ENCODE data around the gene GUK1. TPM values are rescaled to one million over a fixed set of nuclear protein-coding genes. Genes with fewer than 3 reads are reported as not detected.

GUK1 gene
- polyA plus RNA-seq, 3 donors, result 262 to 391 (median 316) TPM

GRCh38 chr1:228177721-228178710, 37.9 kb downstream of the GUK1 start:
- Histone ChIP-seq H3K9ac (ENCODE audit: insufficient read depth, low read length, poor library complexity, severe bottlenecking) (no peak overlapping the region), H3K36me3 (replicated peaks in 1 of 2; ENCODE audit: control insufficient read depth in 1 of 2, insufficient read depth in 2 of 2, low read length in 2 of 2) (peaks cover 0 to 10% of the 10 kb centered on the region in 2 donors), H3K79me2 (ENCODE audit: insufficient read depth, low read length) (peaks cover 3% of the 10 kb centered on the region), H3K4me2 (replicated peaks; ENCODE audit: extremely low read depth, low read length, poor library complexity, severe bottlenecking) (no peak overlapping the region), H3K4me1 (ENCODE audit: control insufficient read depth in 1 of 2, insufficient read depth in 2 of 2, low read length in 2 of 2) (peaks cover 19 to 20% of the 10 kb centered on the region in 2 donors), H3K4me3 (replicated peaks in 1 of 3; ENCODE audit: low read depth in 2 of 3, low read length in 3 of 3) (no peak overlapping the region), H3K27ac (ENCODE audit: low read depth in 1 of 2, low read length in 2 of 2) (peak overlapping the region; percentile 33 to 55), H2AFZ (ENCODE audit: insufficient read depth, low read depth, low read length, poor library complexity, severe bottlenecking) (no peak overlapping the region), H4K20me1 (ENCODE audit: insufficient read depth, low read length) (no peaks in the 10 kb centered on the region), H3K27me3 (ENCODE audit: control insufficient read depth in 2 of 2, insufficient read depth in 2 of 2, low read length in 2 of 2) (no peaks in the 10 kb centered on the region), H3K9me3 (replicated peaks in 1 of 2; ENCODE audit: control insufficient read depth in 1 of 2, insufficient read depth in 1 of 2, low read length in 2 of 2) (peaks cover 0 to 7% of the 10 kb centered on the region in 2 donors)
- Mint-ChIP-seq H3K36me3 (peaks cover 0 to 8% of the 10 kb centered on the region in 2 donors), H3K27me3 (ENCODE audit: low read depth in 3 of 3) (no peaks in the 10 kb centered on the region), H3K4me1 (peaks cover 22% of the 10 kb centered on the region), H3K27ac (peak overlapping the region; percentile 55 to 83 (median 65)), H3K4me3 (no peak overlapping the region), H3K9me3 (no peaks in the 10 kb centered on the region)
- WGBS (ENCODE audit: insufficient coverage), result 79% methylated on average over 7 of the region's 12 CpGs
- intact Hi-C loops (cut with micrococcal nuclease), result no loop called here
- TF ChIP-seq CTCF (IDR thresholded peaks at IDR 0.05), result no peak
- no peak for DNase-seq

GRCh38 chr1:228178737-228179684, 38.9 kb downstream of the GUK1 start:
- WGBS (ENCODE audit: insufficient coverage), result 73% methylated on average over 7 of the region's 12 CpGs
- Histone ChIP-seq H3K4me2 (replicated peaks; ENCODE audit: extremely low read depth, low read length, poor library complexity, severe bottlenecking) (peak overlapping the region; percentile 45), H3K79me2 (ENCODE audit: insufficient read depth, low read length) (no peaks in the 10 kb centered on the region), H3K9ac (ENCODE audit: insufficient read depth, low read length, poor library complexity, severe bottlenecking) (no peak overlapping the region), H3K4me3 (replicated peaks in 1 of 3; ENCODE audit: low read depth in 2 of 3, low read length in 3 of 3) (peak overlapping the region in 1 of 3 experiments; percentile 2), H3K4me1 (ENCODE audit: control insufficient read depth in 1 of 2, insufficient read depth in 2 of 2, low read length in 2 of 2) (peaks cover 19 to 20% of the 10 kb centered on the region in 2 donors), H2AFZ (ENCODE audit: insufficient read depth, low read depth, low read length, poor library complexity, severe bottlenecking) (peak overlapping the region; percentile 35), H3K27ac (ENCODE audit: low read depth in 1 of 2, low read length in 2 of 2) (peak overlapping the region; percentile 33 to 55), H3K27me3 (ENCODE audit: control insufficient read depth in 2 of 2, insufficient read depth in 2 of 2, low read length in 2 of 2) (no peaks in the 10 kb centered on the region), H3K36me3 (replicated peaks in 1 of 2; ENCODE audit: control insufficient read depth in 1 of 2, insufficient read depth in 2 of 2, low read length in 2 of 2) (peaks cover 0 to 10% of the 10 kb centered on the region in 2 donors), H4K20me1 (ENCODE audit: insufficient read depth, low read length) (no peaks in the 10 kb centered on the region), H3K9me3 (replicated peaks in 1 of 2; ENCODE audit: control insufficient read depth in 1 of 2, insufficient read depth in 1 of 2, low read length in 2 of 2) (peaks cover 0 to 3% of the 10 kb centered on the region in 2 donors)
- H3K27ac Mint-ChIP-seq, result peak overlapping the region; percentile 55 to 88 (median 72)
- intact Hi-C loops (cut with micrococcal nuclease), result no loop called here
- no peak for DNase-seq
- no peaks in the 10 kb centered on the region for H3K9me3 Mint-ChIP-seq
- H3K27me3 Mint-ChIP-seq (ENCODE audit: low read depth in 3 of 3), result no peaks in the 10 kb centered on the region
- peaks cover 0 to 8% of the 10 kb centered on the region in 2 donors for H3K36me3 Mint-ChIP-seq
- H3K4me1 Mint-ChIP-seq, result peaks cover 22% of the 10 kb centered on the region
- H3K4me3 Mint-ChIP-seq, result peak overlapping the region in 1 of 2 donors; percentile 33
- TF ChIP-seq CTCF (IDR thresholded peaks at IDR 0.05), result no peak
